Measurements from ENCODE around the gene HCRTR1. TPM values are rescaled to one million over a fixed set of nuclear protein-coding genes. Genes with fewer than 3 reads are reported as not detected.

HCRTR1 gene
- total and polyA plus RNA-seq, 2 donors (not counting 3 experiments of a cell fraction or from before 2014, with no cell fraction given): 0.93 to 1.5 TPM

DNA sequence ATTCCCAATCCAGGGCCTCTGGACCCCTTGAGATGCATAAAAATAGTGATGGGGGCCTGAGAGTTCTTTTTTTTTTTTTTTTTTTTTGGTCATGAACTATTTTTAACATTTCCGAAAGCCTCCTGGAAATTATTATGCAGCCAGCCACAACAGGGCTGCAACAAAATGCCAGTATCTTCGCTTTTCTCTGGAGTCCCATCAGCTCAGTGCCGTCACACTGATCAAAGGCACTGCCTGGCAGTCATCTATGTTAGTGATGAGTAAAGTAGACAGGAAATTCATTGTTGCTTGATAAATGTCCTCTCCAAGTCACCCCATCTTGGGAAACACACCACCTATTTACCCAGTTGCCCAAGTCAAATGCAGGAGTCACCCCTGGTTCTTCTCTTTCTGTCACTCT, 42.4 kb downstream of the HCRTR1 start:
- POLR2A ChIA-PET: no interaction called here
- CTCF ChIA-PET: interaction anchor here (0.7 to 11.5 kb wide), 4 partner anchors 16 to 129 kb away, joined by 4 to 177 read pairs (median 8); no protein-coding TSS in a partner anchor

More for the DNA sequence above, 42.4 kb downstream of the HCRTR1 start:
- BruUV-seq (replicated peaks): no TSS peak
- H3K27me3 ChIP-seq (ENCODE audit: control insufficient read depth in 2 of 2, insufficient read depth in 2 of 2, low read length in 2 of 2): no peaks in the 10 kb centered on the region
- no peak for DNase-seq (ENCODE audit: low read depth, low spot score)
- no peaks in the 10 kb centered on the region for H3K36me3 ChIP-seq (ENCODE audit: control insufficient read depth in 2 of 2, extremely low read depth in 1 of 2, insufficient read depth in 2 of 2, low read length in 2 of 2)
- no peaks in the 10 kb centered on the region for H3K9me1 ChIP-seq (replicated peaks; ENCODE audit: control insufficient read depth, extremely low read depth, insufficient read depth, low read length)
- no peaks in the 10 kb centered on the region for H3K79me2 ChIP-seq (ENCODE audit: control insufficient read depth, insufficient read depth, low read length)
- intact Hi-C loops (cut with micrococcal nuclease): loop anchor here (5.0 kb wide), 1 partner anchor 302 kb away; no protein-coding TSS in a partner anchor
- no peak overlapping the region for H3K27ac ChIP-seq (ENCODE audit: insufficient read depth, low read depth, low read length)
- no peak overlapping the region for H3K9ac ChIP-seq (replicated peaks; ENCODE audit: extremely low read depth, insufficient read depth, low read length)
- H3K9me3 ChIP-seq (replicated peaks; ENCODE audit: control insufficient read depth, insufficient read depth, low read length): no peaks in the 10 kb centered on the region
- TF ChIP-seq MYC (IDR thresholded peaks at IDR 0.05; ENCODE audit: low read depth, low read length): no peak
- no peak for TF ChIP-seq FOS (IDR thresholded peaks at IDR 0.05; ENCODE audit: borderline replicate concordance, insufficient read depth, low read length)
- TF ChIP-seq, protein P1, sequence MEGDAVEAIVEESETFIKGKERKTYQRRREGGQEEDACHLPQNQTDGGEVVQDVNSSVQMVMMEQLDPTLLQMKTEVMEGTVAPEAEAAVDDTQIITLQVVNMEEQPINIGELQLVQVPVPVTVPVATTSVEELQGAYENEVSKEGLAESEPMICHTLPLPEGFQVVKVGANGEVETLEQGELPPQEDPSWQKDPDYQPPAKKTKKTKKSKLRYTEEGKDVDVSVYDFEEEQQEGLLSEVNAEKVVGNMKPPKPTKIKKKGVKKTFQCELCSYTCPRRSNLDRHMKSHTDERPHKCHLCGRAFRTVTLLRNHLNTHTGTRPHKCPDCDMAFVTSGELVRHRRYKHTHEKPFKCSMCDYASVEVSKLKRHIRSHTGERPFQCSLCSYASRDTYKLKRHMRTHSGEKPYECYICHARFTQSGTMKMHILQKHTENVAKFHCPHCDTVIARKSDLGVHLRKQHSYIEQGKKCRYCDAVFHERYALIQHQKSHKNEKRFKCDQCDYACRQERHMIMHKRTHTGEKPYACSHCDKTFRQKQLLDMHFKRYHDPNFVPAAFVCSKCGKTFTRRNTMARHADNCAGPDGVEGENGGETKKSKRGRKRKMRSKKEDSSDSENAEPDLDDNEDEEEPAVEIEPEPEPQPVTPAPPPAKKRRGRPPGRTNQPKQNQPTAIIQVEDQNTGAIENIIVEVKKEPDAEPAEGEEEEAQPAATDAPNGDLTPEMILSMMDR (IDR thresholded peaks at IDR 0.05; ENCODE audit: extremely low read depth in 1 of 2, insufficient read depth in 1 of 2, low read depth in 1 of 2, low read length in 2 of 2): no peak
- TF ChIP-seq POLR2AphosphoS5 (IDR thresholded peaks at IDR 0.05; ENCODE audit: insufficient read depth, low read depth, low read length): no peak
- TF ChIP-seq JUN (IDR thresholded peaks at IDR 0.05; ENCODE audit: borderline replicate concordance, insufficient read depth, insufficient read length, low read depth): no peak
- TF ChIP-seq POLR2A (IDR thresholded peaks at IDR 0.05; ENCODE audit: low read depth, low read length): no peak
- TF ChIP-seq EZH2 (IDR thresholded peaks at IDR 0.05; ENCODE audit: borderline replicate concordance, low read depth, low read length, severe bottlenecking): no peak
- no peak for TF ChIP-seq GATA2 (IDR thresholded peaks at IDR 0.05; ENCODE audit: insufficient read depth, insufficient read length, low read depth, low read length)
- TF ChIP-seq, protein P2, sequence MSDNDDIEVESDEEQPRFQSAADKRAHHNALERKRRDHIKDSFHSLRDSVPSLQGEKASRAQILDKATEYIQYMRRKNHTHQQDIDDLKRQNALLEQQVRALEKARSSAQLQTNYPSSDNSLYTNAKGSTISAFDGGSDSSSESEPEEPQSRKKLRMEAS (IDR thresholded peaks at IDR 0.05; ENCODE audit: insufficient read depth, insufficient read length): no peak
- FAIRE-seq: no peak
- H2AFZ ChIP-seq (ENCODE audit: low read depth, low read length): no peak overlapping the region
- H3K4me3 ChIP-seq (replicated peaks in 1 of 3; ENCODE audit: insufficient read depth in 1 of 3, low read depth in 1 of 3, low read length in 3 of 3): no peak overlapping the region
- H3K4me2 ChIP-seq (ENCODE audit: insufficient read depth, low read length): no peak overlapping the region
- no peaks in the 10 kb centered on the region for H4K20me1 ChIP-seq (replicated peaks; ENCODE audit: control insufficient read depth, extremely low read depth, insufficient read depth, low read length)
- dilution Hi-C loops (cut with MboI; ENCODE audit: extremely low pct_ligation_motif_present, low sequenced_read_pairs): no loop called here
- no peaks in the 10 kb centered on the region for H3K4me1 ChIP-seq (ENCODE audit: control insufficient read depth, extremely low read depth, insufficient read depth, low read length)

Measured in endothelial cell of umbilical vein (primary cell).